GM19452 (cell line): Measurements from ENCODE around the gene CAV3.

Experiments
- ATAC-seq: cut with Tn5 transposase; IDR thresholded peaks from one replicate; pipeline ENCODE4 v1.9.1; 2021; ENCODE audit not compliant: unreplicated experiment

The CAV3 gene

GRCh38 chr3:8760506-8760905 lies 26.9 kb downstream of the CAV3 start:
- ATAC-seq, result no peak

- no peak for ATAC-seq
These were observed 28.3 kb downstream of the CAV3 start for GRCh38 chr3:8761866-8762265.

- ATAC-seq, result no peak
These were observed 29.2 kb downstream of the CAV3 start for GRCh38 chr3:8762607-8763377.

- ATAC-seq, result no peak
These were observed 30.9 kb downstream of the CAV3 start for GRCh38 chr3:8764528-8764927.

- no peak for ATAC-seq
These were observed 31.9 kb downstream of the CAV3 start for GRCh38 chr3:8765528-8765927.

GRCh38 chr3:8766148-8766547 lies 32.5 kb downstream of the CAV3 start:
- no peak for ATAC-seq

GRCh38 chr3:8767256-8767666 lies 33.7 kb downstream of the CAV3 start:
- ATAC-seq, result no peak

- peak; percentile 58 for ATAC-seq
These were observed 34.2 kb downstream of the CAV3 start for GRCh38 chr3:8767667-8768363.

GRCh38 chr3:8768364-8769087 lies 34.9 kb downstream of the CAV3 start:
- ATAC-seq, result peak; percentile 22

GRCh38 chr3:8769088-8769822 lies 35.7 kb downstream of the CAV3 start, which contains the start of gene OXTR:
OXTR (minus strand) TSS chr3:8769613; CDS start chr3:8768187, 1,426 bp downstream.
- ATAC-seq, result peak; percentile 72

- no peak for ATAC-seq
These were observed 40.4 kb downstream of the CAV3 start for GRCh38 chr3:8773941-8774542.

GRCh38 chr3:8775181-8775580 lies 41.6 kb downstream of the CAV3 start:
- ATAC-seq, result no peak

GRCh38 chr3:8775602-8776001 lies 42.0 kb downstream of the CAV3 start:
- ATAC-seq, result no peak

GRCh38 chr3:8776406-8776805 lies 42.8 kb downstream of the CAV3 start:
- no peak for ATAC-seq

- ATAC-seq, result no peak
These were observed 43.8 kb downstream of the CAV3 start for GRCh38 chr3:8777201-8777977.

GRCh38 chr3:8777978-8778267 lies 44.3 kb downstream of the CAV3 start:
- ATAC-seq, result no peak

- ATAC-seq, result no peak
These were observed 44.9 kb downstream of the CAV3 start for GRCh38 chr3:8778475-8778874.

- no peak for ATAC-seq
These were observed 46.7 kb downstream of the CAV3 start for GRCh38 chr3:8780279-8780678.

- no peak for ATAC-seq
These were observed 51.3 kb downstream of the CAV3 start for GRCh38 chr3:8784676-8785435.
